Activated CD8-positive, alpha-beta memory T cell treated with anti-CD3 and anti-CD28 coated beads for 1 hour (primary cell): ENCODE results near the gene WBP1.
"Not testable (repeated sequence)": the region's sequence is repeated elsewhere in the genome, so short reads cannot be mapped to it uniquely, and the experiment has no call there.

Source experiments
- DNase-seq, 2 donors: peaks; one replicate each; pipeline ENCODE4 v3.0.0-alpha.2; 2020; ENCODE audit warnings: low read depth in 1 of 2; ENCODE audit errors: extremely low read depth in 1 of 2

WBP1 gene

DNA sequence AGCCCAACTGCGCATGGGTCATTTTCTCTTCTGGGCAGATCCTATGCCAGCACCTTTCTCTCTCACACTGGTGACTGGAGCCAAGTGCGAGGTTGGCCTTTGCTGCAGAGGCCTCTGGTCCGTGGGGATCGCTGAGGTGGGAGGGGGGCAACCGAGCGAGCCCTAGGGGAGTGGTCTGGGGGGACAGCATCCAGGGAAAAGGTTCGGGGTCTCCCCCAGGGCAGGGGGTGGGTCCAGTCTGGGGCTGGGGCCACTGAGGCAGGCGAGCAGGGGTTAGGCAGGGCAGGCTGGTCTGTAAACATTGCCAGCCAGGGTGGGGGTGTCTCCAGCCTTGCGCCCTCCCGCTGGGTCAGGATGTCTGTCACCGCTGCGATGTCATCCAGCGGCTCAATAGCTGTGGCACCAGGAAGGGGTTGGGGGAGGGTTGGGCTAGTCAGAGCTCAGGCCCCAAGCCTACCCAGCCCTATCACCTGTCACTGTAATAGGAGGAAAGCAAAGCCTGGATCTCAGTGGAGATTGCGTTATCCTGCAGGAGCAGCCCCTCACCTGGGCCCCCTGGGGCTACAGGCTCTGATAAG, 32.0 kb upstream of the WBP1 start:
- DNase-seq: no peak

DNA sequence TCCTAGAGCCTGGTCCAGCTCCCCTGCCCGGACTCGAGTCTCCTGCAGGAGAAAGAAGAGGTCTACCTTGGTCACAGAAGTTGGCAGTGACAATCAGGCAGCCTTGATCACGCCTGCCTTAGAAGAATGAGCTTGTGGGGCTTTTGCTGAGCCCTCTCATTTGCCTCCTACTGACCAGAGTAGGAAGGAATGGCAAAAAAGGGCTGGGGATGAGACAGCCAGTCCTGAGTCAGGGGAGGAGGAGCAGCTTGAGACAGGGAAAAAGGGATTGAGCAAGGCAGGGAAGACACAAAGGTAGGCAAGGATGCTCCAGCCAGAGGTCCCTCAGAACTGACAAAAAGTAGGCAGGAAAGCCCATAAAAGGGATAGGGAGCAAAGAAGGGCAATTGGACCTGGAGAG, 30.7 kb upstream of the WBP1 start:
- DNase-seq: no peak

- DNase-seq: no peak
These were observed 29.6 kb upstream of the WBP1 start for GRCh38 chr2:74428675-74429074.

- no peak for DNase-seq
These were observed 28.5 kb upstream of the WBP1 start for GRCh38 chr2:74429487-74430451.

- no peak for DNase-seq
These were observed 27.7 kb upstream of the WBP1 start for GRCh38 chr2:74430502-74430901.

GRCh38 chr2:74436111-74436805, 22.0 kb upstream of the WBP1 start:
- no peak for DNase-seq

GRCh38 chr2:74436848-74437695, 21.2 kb upstream of the WBP1 start:
- no peak for DNase-seq

DNA sequence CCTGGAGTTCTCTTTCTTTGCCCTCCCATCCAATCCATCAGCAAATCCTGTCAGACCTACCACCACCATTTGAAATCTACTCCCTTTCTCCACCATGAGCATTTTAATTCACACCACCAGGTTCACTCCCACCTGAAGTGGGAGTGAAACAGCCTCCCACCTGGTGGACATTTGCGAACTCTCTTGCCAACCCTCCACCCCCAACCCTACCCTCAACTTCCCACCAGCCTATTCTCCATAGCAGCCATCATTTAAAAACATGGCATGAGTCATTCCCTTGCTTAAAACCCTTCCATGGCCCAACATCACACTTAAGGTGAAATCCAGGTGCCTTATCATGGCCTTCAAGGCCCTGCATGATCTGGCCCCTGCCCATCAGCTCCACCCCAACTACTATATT, 20.0 kb upstream of the WBP1 start:
- DNase-seq: no peak

DNA sequence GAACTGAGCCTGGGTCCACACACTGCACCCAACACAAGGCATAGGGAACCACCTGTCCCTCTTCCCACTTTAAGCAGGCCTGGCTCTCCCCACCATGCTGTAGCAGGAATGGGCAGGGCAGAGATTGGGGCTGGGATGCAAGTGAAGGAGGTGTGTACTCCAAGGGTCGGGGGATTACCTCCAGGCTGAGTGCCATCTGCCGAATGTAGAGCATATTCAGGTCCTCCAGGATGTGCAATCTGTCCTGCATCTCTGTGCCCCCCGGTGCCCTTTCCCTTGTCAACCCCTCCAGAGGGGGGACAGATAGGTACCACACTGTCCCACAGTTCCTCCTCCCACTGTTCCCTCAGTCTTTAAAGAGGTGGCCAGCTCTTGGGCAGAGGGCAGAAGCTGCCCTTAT, 18.9 kb upstream of the WBP1 start:
- no peak for DNase-seq

DNA sequence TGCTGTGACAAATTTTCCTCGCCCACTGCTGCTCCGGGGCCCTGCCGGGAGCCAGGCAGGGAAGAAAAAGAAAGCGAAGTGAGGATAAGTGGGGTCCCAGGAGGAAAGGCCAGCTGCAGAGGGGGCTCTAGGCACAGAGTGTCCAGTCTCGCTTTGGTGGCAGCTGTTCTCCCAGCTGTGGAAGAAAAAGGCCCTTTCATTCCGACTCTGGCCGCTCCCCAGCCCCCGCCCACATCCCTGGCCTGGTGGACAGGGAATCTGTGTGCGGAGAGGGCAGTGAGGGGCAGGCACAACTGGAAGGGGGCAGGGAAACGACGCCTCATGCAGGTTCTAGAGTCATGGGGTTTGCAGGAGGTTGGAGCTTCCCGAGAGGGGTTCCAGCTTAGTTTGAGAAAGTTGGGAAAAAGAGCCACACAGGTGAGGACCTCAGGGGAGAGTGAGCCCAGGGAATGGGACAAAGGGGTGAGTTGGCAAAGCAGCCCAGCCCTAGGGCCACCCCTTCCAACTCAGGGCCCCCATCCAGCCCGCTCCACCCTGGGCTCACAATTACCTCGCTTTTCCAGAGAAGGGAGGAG, 18.3 kb upstream of the WBP1 start:
- no peak for DNase-seq

DNA sequence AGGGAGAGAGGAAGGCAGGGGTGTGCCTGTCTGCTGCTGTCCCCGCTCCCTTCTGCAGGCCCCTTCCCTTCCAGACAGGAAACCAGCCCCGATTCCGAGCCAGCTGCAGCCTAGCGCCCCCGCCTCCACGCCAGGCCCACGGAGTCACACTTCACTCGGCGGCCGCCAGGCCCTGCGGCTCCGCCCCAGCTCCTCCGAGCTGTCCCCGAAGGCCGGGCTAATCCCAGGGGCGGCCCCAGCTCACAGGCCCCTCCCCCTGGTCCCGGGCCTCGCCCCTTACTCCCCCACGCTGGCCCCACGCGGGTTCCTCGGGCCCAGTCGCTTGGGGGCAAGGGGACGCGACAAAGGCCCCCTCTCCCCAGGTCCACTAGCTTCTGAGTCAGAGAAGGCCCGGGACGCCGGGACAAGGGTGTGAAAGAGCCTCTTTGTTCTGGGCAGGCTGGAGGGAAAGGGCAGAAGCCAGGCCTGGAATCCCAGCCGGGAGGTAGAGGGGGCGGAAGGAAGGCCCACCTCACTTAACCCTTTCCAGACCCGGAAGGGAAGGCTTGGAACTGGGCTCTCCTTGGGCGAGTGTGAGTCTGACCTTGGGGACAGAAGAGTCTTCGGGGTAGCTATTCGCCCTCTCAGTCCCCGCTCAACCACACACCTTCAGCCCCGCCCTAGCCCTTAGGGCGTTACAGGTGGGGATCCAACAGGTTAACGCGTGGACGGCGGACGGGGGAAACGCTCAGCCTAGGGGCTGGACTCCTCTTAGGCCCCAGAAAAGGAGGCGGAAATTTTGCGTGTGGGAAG, 17.7 kb upstream of the WBP1 start:
- DNase-seq: no peak

GRCh38 chr2:74441170-74441689, 17.0 kb upstream of the WBP1 start:
- DNase-seq: no peak

- DNase-seq: no peak
These were observed 16.4 kb upstream of the WBP1 start, which contains the start of gene RTKN for GRCh38 chr2:74441690-74442482. RTKN (minus strand) TSS chr2:74441937; CDS start chr2:74441816, 121 bp downstream.

DNA sequence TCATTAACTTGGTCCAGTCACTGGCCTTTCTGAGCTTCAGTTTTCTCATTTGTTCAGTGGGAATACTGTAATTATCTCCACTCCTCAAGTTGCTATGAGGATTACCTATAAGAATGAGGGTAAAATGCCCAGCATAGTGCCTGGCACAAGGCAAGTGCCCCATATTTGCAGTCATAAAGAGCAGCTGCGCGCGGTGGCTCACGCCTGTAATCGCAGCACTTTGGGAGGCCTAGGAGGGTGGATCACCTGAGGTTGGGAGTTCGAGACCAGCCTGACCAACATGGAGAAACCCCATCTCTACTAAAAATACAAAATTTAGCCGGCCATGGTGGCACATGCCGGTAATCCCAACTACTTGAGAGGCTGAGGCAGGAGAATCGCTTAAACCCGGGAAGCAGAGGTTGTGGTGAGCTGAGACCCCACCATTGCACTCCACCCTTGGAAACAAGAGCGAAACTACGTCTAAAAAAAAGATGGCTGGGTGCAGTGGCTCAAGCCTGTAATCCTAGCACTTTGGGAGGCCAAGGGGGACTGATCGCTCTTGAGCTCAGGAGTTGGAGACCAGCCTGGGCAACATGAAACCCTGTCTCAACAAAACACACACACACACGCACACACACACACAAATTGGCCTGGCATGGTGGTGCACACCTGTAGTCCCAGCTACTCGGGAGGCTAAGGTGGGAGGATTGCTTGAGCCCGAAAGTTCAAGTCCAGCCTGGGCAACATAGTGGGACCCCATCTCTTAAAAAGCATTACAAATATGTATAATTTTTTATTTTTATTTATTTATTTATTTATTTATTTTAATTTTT, 15.5 kb upstream of the WBP1 start:
- DNase-seq: not testable (repeated sequence)

DNA sequence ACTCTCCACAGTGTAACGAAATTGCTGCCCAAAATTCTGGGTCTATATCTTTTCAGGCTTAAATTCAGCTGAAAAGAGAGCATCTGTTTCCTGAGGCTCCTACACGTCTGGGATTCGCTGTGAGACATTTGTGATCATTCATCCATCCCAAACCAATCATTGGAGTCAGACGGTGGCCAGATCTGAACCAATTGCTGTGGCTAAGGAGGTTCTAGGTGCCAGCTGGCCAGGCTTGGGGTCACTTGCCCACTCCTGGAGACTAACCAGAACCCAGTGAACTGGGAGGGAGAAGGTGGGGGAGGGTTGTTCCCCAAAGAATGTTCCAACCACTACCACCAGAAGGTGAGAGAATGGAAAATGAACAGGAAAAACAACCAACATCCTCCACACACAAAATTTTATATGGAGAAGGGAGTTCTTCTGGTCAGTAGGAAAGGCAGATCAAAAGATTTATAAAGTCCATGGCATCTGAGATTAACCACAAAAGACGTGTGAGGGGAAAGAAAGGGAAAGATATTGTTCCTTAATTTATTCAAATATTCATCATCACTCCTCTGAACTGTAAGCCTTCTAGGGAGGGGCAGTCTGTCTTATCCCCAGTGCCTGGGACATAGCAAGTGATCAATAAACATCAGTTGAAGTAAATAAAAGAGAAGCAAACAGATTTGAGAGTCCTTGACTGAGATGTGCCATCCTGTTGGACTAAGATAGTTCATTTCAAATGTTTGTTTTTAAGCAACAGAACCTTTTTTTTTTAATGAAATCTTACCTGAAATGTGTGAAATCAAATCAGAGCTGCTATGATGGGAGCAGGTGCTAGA, 13.5 kb upstream of the WBP1 start:
- no peak for DNase-seq

DNA sequence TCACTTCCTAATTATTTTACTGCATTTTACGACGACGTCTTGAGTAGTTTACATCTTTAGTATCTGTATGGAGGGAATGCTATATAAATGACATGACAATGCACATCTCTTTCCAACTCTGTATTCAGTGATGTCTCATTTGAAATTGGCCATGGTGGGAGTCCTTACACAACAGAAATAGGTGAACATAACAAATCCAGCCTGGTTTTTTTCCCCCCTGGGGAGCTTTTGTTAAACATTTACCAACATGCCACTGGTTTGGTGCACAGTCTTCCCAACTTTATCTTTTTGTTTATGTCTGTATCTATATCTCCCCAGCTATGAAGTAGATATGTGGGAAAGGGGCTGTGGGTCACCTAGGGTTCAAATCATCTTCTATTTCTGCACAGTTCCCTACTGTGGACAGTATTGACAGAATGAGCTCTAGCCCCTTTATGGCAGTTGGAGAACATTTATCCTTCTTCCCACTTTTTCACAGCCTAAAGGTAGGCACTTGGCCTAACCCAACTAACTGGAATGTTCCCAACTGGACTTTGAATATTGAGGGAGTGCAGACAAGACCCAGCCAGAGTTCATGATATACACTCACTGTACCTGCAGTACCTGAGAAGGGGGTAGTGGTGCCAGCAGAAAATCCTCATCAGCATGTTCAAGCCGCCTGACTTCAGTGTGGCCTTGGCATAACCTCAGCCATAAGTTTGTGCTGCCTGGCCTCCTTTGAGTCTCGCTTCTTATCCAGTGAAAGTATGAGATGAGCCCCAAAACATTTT, 10.8 kb upstream of the WBP1 start:
- DNase-seq: no peak
